Endothelial cell of umbilical vein (primary cell): ENCODE measurements around the gene CA14. TPM values are rescaled to one million over a fixed set of nuclear protein-coding genes. Genes with fewer than 3 reads are reported as not detected.

Source experiments
- BruUV-seq: library from RNA; stranded (reverse); fragments of 400-500 nt; replicated peaks from 2 replicates; lab custom pipeline; 2021; lab: Mats Ljungman, UMichigan
- CTCF ChIA-PET: fragments of 300-600, 350-600 bp; sonication (Branson Sonifier 250); formaldehyde crosslinking; loops from one replicate; lab custom pipeline; 2021; ENCODE audit warnings: antibody characterized with exemption, inconsistent platforms; lab: Charles Lee
- POLR2A ChIA-PET: fragments of 300-600, 350-600 bp; sonication (Branson Sonifier 250); formaldehyde crosslinking; loops from one replicate; lab custom pipeline; 2021; ENCODE audit warnings: antibody characterized with exemption, inconsistent platforms; lab: Charles Lee
- DNase-seq: peaks from one replicate; pipeline ENCODE4 v3.0.0-alpha.2; 2011; ENCODE audit warnings: low read depth, low spot score
- FAIRE-seq: peaks from 2 replicates; lab custom pipeline; 2011; peaks lifted over from hg19 to GRCh38; lab: Jason Lieb, UNC
- H2AFZ ChIP-seq: 2 replicates; pipeline ENCODE4 v1.6.0; 2012; ENCODE audit warnings: low read depth, low read length, control low read depth, inconsistent platforms
- H3K27ac ChIP-seq: 2 replicates; pipeline ENCODE4 v1.5.1; 2011; ENCODE audit warnings: low read depth, mild to moderate bottlenecking, control low read depth, low read length, moderate library complexity; ENCODE audit not compliant: insufficient read depth
- H3K27me3 ChIP-seq, 2 experiments: 2 replicates each; pipeline versions ENCODE4 v1.6.0 to v1.6.1; 2011; ENCODE audit warnings: low read length in 2 of 2, mixed read lengths in 1 of 2; ENCODE audit not compliant: control insufficient read depth in 2 of 2, insufficient read depth in 2 of 2
- H3K36me3 ChIP-seq, 2 experiments: 2 replicates in 1 of 2; 3 replicates in 1 of 2; pipeline ENCODE4 v1.5.1; 2011; ENCODE audit warnings: low read length in 2 of 2, mild to moderate bottlenecking in 1 of 2, moderate library complexity in 1 of 2; ENCODE audit not compliant: control insufficient read depth in 2 of 2, insufficient read depth in 2 of 2; ENCODE audit errors: extremely low read depth in 1 of 2
- H3K4me1 ChIP-seq: 3 replicates; pipeline ENCODE4 v1.5.1; 2011; ENCODE audit warnings: mild to moderate bottlenecking, low read length; ENCODE audit not compliant: control insufficient read depth, insufficient read depth; ENCODE audit errors: extremely low read depth
- H3K4me2 ChIP-seq: 2 replicates; pipeline ENCODE4 v1.6.1; 2011; ENCODE audit warnings: low read length, control low read depth, mixed read lengths; ENCODE audit not compliant: insufficient read depth
- H3K4me3 ChIP-seq, 3 experiments: fragments of 200-600 bp in 1 of 3; sonication (generic), shearing (Covaris generic) in 1 of 3; replicated peaks in 1 of 3; 2 replicates each; pipeline ENCODE4 v1.5.1; 2011 to 2016; ENCODE audit warnings: control low read depth in 3 of 3, low read length in 3 of 3, mild to moderate bottlenecking in 2 of 3, inconsistent platforms in 1 of 3, low read depth in 1 of 3, moderate library complexity in 1 of 3; ENCODE audit not compliant: insufficient read depth in 1 of 3
- H3K79me2 ChIP-seq: 2 replicates; pipeline ENCODE4 v1.6.0; 2012; ENCODE audit warnings: low read length, inconsistent platforms; ENCODE audit not compliant: control insufficient read depth, insufficient read depth
- H3K9ac ChIP-seq: replicated peaks from 2 replicates; pipeline ENCODE3; 2011; ENCODE audit warnings: low read length, control low read depth; ENCODE audit not compliant: insufficient read depth; ENCODE audit errors: extremely low read depth
- H3K9me1 ChIP-seq: replicated peaks from 3 replicates; pipeline ENCODE4 v1.6.0; 2011; ENCODE audit warnings: mild to moderate bottlenecking, low read length; ENCODE audit not compliant: control insufficient read depth, insufficient read depth; ENCODE audit errors: extremely low read depth
- H3K9me3 ChIP-seq: replicated peaks from 2 replicates; pipeline ENCODE4 v1.5.1; 2012; ENCODE audit warnings: low read length, inconsistent platforms; ENCODE audit not compliant: control insufficient read depth, insufficient read depth
- H4K20me1 ChIP-seq: replicated peaks from 2 replicates; pipeline ENCODE3; 2011; ENCODE audit warnings: mild to moderate bottlenecking, low read length; ENCODE audit not compliant: control insufficient read depth, insufficient read depth; ENCODE audit errors: extremely low read depth
- GATA2 ChIP-seq: IDR thresholded peaks from 2 replicates; pipeline ENCODE4 v1.7.0; 2011; ENCODE audit warnings: low read depth, mild to moderate bottlenecking, moderate library complexity, mixed read lengths, low read length; ENCODE audit not compliant: insufficient read length, insufficient read depth
- MYC ChIP-seq: IDR thresholded peaks from one replicate; pipeline ENCODE4 v1.6.1; 2011; ENCODE audit warnings: mild to moderate bottlenecking, low read depth, low read length
- POLR2A ChIP-seq: IDR thresholded peaks from 2 replicates; pipeline ENCODE4 v1.6.1; 2012; ENCODE audit warnings: low read depth, mild to moderate bottlenecking, control low read depth, low read length
- dilution Hi-C: fragments of 300-500 bp; cut with MboI; formaldehyde crosslinking; loops from one replicate; pipeline ENCODE4 v1.15.0; 2019; ENCODE audit warnings: low sequenced_read_pairs; ENCODE audit not compliant: extremely low pct_ligation_motif_present
- intact Hi-C: fragments of 100-400 bp; cut with micrococcal nuclease; formaldehyde crosslinking; loops from one replicate; pipeline ENCODE4 v1.10.0; 2022
- polyA plus RNA-seq, 4 experiments: library from polyadenylated mRNA; depleted of rRNA in 3 of 4; stranded (reverse) in 3 of 4; unstranded in 1 of 4; fragments of >200 nt; gene quantifications; 2 replicates each; pipeline versions ENCODE4 v1.2.1 to v1.2.3, GENCODE V29; 2011 to 2012; ENCODE audit warnings: missing spikeins in 1 of 4
- total RNA-seq: library from RNA; stranded (reverse); gene quantifications from 2 replicates; pipeline ENCODE4 v1.2.3, GENCODE V29; 2021

The CA14 gene
- total and polyA plus RNA-seq, 2 donors (not counting 3 experiments of a cell fraction or from before 2014, with no cell fraction given) = not detected

- intact Hi-C loops (no loop called here), dilution Hi-C loops (no loop called here)
- H3K27ac ChIP-seq = no peak overlapping the region
- peaks cover 9% of the 10 kb centered on the region for H3K79me2 ChIP-seq
- BruUV-seq = no TSS peak
- ChIA-PET POLR2A (interaction anchor here (0.8 kb wide), 1 partner anchor 10 kb away, joined by 5 read pairs; the partner anchor contains the start of gene C1orf54), CTCF (interaction anchor here (1.3 to 13.2 kb wide), 2 partner anchors 13 to 17 kb away, joined by 3 to 466 read pairs; partner anchors contain the start of genes APH1A, C1orf54 and CIART)
- DNase-seq (no peak), FAIRE-seq (no peak)
- no peak overlapping the region for H3K4me3 ChIP-seq
- TF ChIP-seq POLR2A (peak; percentile 51), MYC (no peak)
- peaks cover 3 to 19% of the 10 kb centered on the region in 2 experiments for H3K36me3 ChIP-seq
- H3K4me1 ChIP-seq = peaks cover 7% of the 10 kb centered on the region
- peaks cover 15 to 21% of the 10 kb centered on the region in 2 experiments for H3K27me3 ChIP-seq
- H3K4me2 ChIP-seq = no peak overlapping the region
- no peaks in the 10 kb centered on the region for H3K9me1 ChIP-seq
- no peaks in the 10 kb centered on the region for H3K9me3 ChIP-seq
- no peaks in the 10 kb centered on the region for H4K20me1 ChIP-seq
- no peak overlapping the region for H3K9ac ChIP-seq
- no peak overlapping the region for H2AFZ ChIP-seq
These were observed 5.1 kb downstream of the CA14 start for GRCh38 chr1:150262388-150263320.

GRCh38 chr1:150263549-150263948 is 6.0 kb downstream of the CA14 start:
- CTCF ChIA-PET = interaction anchor here (1.3 to 13.2 kb wide), 2 partner anchors 12 to 18 kb away, joined by 3 to 466 read pairs; partner anchors contain the start of genes APH1A, C1orf54 and CIART
- TF ChIP-seq MYC = no peak
- no peak for TF ChIP-seq GATA2

More at GRCh38 chr1:150263549-150263948, 6.0 kb downstream of the CA14 start:
- no TSS peak for BruUV-seq
- Histone ChIP-seq H3K4me2 (no peak overlapping the region), H3K9me1 (no peaks in the 10 kb centered on the region), H3K9ac (no peak overlapping the region), H3K27me3 (peaks cover 10 to 13% of the 10 kb centered on the region in 2 experiments), H3K4me3 (no peak overlapping the region), H3K9me3 (no peaks in the 10 kb centered on the region), H4K20me1 (no peaks in the 10 kb centered on the region), H3K4me1 (peaks cover 12% of the 10 kb centered on the region), H3K79me2 (peaks cover 18% of the 10 kb centered on the region), H3K36me3 (peaks cover 3 to 19% of the 10 kb centered on the region in 2 experiments), H3K27ac (no peak overlapping the region), H2AFZ (no peak overlapping the region)
- POLR2A ChIA-PET = no interaction called here
- intact Hi-C loops (no loop called here), dilution Hi-C loops (no loop called here)
- FAIRE-seq = peak; percentile 18
- no peak for DNase-seq
